Vagina (tissue), 2 donors: ENCODE measurements around the gene PFKFB2. TPM values are rescaled to one million over a fixed set of nuclear protein-coding genes. Genes with fewer than 3 reads are reported as not detected.
A peak's percentile ranks its signal among the peaks of the same experiment; 100 is the strongest.
"Not testable (repeated sequence)": the region's sequence is repeated elsewhere in the genome, so short reads cannot be mapped to it uniquely, and the experiment has no call there.

Source experiments
- DNase-seq, 2 donors: peaks; one replicate each; pipeline ENCODE4 v3.0.0-alpha.2; 2017; ENCODE audit errors: extremely low spot score in 2 of 2
- H3K27ac ChIP-seq: fragments of 200-600 bp; sonication (generic); one replicate; pipeline ENCODE4 v1.5.1; 2019
- H3K27me3 ChIP-seq: fragments of 200-600 bp; sonication (generic); one replicate; pipeline ENCODE4 v1.5.1; 2019
- H3K36me3 ChIP-seq, 2 donors: fragments of 200-600 bp; sonication (generic); one replicate each; pipeline ENCODE4 v1.5.1; 2017 to 2019
- H3K4me1 ChIP-seq: fragments of 200-600 bp; sonication (generic); one replicate; pipeline ENCODE4 v1.5.1; 2019
- H3K4me3 ChIP-seq, 2 donors: fragments of 200-600 bp; sonication (generic); 1 replicate in 1 of 2; 2 replicates in 1 of 2; pipeline ENCODE4 v1.5.1; 2016 to 2019
- H3K9me3 ChIP-seq: fragments of 200-600 bp; sonication (generic); one replicate; pipeline ENCODE4 v1.5.1; 2019
- POLR2A ChIP-seq, 2 donors: fragments of 450-650 bp; IDR thresholded peaks; one replicate each; pipeline ENCODE4 v1.6.1; 2017; ENCODE audit warnings: antibody characterized with exemption in 2 of 2, mild to moderate bottlenecking in 2 of 2, moderate library complexity in 2 of 2
- POLR2AphosphoS5 ChIP-seq, 2 donors: sonication (generic); formaldehyde crosslinking; IDR thresholded peaks; one replicate each; pipeline ENCODE4 v1.9.0; 2017; ENCODE audit warnings: antibody characterized with exemption in 2 of 2, mild to moderate bottlenecking in 2 of 2, low read depth in 1 of 2; ENCODE audit not compliant: insufficient read depth in 1 of 2
- intact Hi-C: fragments of 100-400 bp; cut with DNase I; formaldehyde crosslinking; loops from one replicate; pipeline ENCODE4 v1.15.1; 2023
- total RNA-seq: library from RNA; depleted of rRNA; stranded (reverse); fragments of >200 nt; gene quantifications from one replicate; pipeline ENCODE4 v1.2.3, GENCODE V29; 2016
- TF ChIP-seq, protein P1 (sequence below), 3 experiments: fragments of 450-650 bp in 2 of 3; fragments of 200-600 bp in 1 of 3; sonication (generic) in 1 of 3; IDR thresholded peaks; one replicate each; pipeline ENCODE4 v1.5.1; 2017 to 2019; ENCODE audit warnings: antibody characterized with exemption in 3 of 3, mild to moderate bottlenecking in 2 of 3, moderate library complexity in 2 of 3

The PFKFB2 gene
- total RNA-seq, 1 donor from 2014 or later: 6.9 TPM

DNA sequence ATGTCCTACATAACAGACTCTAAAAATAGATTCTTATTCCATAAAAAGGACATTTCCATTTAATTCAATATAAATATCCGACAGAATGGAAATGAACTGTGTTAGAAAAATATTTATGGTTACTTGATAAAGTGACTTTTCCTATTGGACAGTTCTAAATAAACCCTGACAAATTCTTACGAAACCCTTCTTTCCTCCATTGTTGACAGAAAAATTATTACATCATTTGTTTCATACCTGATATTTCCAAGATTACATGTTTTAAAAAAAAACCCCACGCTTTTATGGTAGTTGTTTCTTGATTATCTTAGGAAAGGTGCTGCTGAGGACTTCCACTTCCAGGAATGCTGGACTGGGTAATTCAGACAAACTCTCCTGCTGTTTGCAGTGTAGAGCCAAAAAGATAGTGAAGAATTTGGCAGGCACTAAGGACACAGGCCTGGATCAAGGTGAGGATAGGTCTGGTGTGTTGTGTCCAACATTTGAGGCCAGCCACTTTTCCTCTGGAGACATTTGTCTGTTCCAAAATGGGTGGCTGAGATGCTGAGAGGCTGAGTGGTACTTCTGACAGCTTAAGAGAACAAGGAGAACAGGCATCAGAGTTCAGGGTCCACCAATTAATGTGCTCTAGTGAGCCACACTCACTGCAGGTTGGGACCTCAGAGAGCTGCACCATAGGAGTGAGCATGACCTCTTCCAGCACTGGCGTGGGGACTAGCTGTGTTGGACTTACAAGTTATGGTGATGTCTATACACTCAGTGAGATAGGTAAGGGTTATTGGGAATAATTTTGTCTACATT lies 13.5 kb upstream of the PFKFB2 start:
- no peak overlapping the region for H3K27ac ChIP-seq
- no peaks in the 10 kb centered on the region for H3K9me3 ChIP-seq
- no peaks in the 10 kb centered on the region for H3K36me3 ChIP-seq
- peak in 1 of 2 donors; percentile 74 for DNase-seq
- H3K4me3 ChIP-seq: no peak overlapping the region
- TF ChIP-seq POLR2AphosphoS5 (IDR thresholded peaks at IDR 0.05; ENCODE audit: insufficient read depth in 1 of 2, low read depth in 1 of 2) (no peak), POLR2A (IDR thresholded peaks at IDR 0.05) (no peak)
- TF ChIP-seq, protein P1, sequence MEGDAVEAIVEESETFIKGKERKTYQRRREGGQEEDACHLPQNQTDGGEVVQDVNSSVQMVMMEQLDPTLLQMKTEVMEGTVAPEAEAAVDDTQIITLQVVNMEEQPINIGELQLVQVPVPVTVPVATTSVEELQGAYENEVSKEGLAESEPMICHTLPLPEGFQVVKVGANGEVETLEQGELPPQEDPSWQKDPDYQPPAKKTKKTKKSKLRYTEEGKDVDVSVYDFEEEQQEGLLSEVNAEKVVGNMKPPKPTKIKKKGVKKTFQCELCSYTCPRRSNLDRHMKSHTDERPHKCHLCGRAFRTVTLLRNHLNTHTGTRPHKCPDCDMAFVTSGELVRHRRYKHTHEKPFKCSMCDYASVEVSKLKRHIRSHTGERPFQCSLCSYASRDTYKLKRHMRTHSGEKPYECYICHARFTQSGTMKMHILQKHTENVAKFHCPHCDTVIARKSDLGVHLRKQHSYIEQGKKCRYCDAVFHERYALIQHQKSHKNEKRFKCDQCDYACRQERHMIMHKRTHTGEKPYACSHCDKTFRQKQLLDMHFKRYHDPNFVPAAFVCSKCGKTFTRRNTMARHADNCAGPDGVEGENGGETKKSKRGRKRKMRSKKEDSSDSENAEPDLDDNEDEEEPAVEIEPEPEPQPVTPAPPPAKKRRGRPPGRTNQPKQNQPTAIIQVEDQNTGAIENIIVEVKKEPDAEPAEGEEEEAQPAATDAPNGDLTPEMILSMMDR (IDR thresholded peaks at IDR 0.05): no peak
- H3K27me3 ChIP-seq: no peaks in the 10 kb centered on the region
- intact Hi-C loops: no loop called here
- peaks cover 6% of the 10 kb centered on the region for H3K4me1 ChIP-seq

DNA sequence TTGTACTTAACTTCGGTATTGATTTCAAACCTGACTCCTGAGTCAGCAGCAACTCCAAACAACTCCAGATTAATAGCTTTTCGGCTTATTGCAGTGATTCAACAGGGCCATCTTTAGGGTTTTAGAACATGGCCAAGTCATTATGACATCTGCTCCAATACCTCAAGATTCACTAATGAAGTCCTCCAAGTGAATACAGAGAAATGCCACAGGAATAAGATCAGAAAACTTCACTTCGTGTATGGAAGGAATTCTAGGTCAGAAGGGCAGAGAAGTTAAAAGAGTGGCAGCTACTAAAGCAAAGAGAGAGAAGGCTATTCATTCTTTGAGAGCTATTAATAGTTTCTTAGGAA lies 12.9 kb upstream of the PFKFB2 start:
- DNase-seq: no peak
- no peaks in the 10 kb centered on the region for H3K27me3 ChIP-seq
- intact Hi-C loops: no loop called here
- H3K36me3 ChIP-seq: no peaks in the 10 kb centered on the region
- no peaks in the 10 kb centered on the region for H3K9me3 ChIP-seq
- H3K4me3 ChIP-seq: no peak overlapping the region
- TF ChIP-seq, protein P1 (IDR thresholded peaks at IDR 0.05): no peak
- TF ChIP-seq POLR2AphosphoS5 (IDR thresholded peaks at IDR 0.05; ENCODE audit: insufficient read depth in 1 of 2, low read depth in 1 of 2): no peak
- peaks cover 7% of the 10 kb centered on the region for H3K4me1 ChIP-seq
- no peak overlapping the region for H3K27ac ChIP-seq

DNA sequence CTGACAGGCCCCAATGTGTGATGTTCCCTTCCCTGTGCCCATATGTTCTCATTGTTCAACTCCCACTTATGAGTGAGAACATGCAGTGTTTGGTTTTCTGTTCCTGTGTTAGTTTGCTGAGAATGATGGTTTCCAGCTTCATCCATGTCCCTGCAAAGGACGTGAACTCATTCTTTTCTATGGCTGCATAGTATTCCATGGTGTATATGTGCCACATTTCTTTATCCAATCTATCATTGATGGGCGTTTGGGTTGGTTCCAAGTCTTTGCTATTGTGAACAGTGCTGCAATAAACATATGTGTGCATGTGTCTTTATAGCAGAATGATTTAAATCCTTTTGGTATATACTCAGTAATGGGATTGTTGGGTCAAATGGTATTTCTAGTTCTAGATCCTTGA lies 11.7 kb upstream of the PFKFB2 start:
- H3K9me3 ChIP-seq, H3K27me3 ChIP-seq, intact Hi-C loops: not testable (repeated sequence)

DNA sequence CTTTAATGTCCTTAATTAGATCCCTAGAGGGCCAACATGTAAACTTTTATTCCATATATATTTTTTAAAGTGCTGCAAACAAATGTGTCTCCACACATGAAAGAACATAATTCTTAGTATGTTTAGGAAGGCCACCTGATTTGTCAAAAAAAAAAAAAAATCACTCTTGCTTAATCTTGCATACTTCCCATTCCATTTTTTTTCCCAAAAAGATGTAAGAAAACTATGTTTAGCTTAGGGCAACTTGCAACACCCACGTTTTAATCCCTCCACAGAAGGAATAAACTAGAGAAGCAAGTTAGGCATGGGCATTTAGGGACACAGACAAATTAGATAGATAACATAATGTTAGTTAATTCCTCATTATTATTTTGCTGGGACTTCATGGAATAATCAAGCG lies 7.6 kb upstream of the PFKFB2 start:
- DNase-seq: no peak
- no peak overlapping the region for H3K4me3 ChIP-seq
- H3K36me3 ChIP-seq: peaks cover 0 to 12% of the 10 kb centered on the region in 2 donors
- intact Hi-C loops: no loop called here
- no peaks in the 10 kb centered on the region for H3K9me3 ChIP-seq
- H3K27ac ChIP-seq: no peak overlapping the region
- TF ChIP-seq POLR2AphosphoS5 (IDR thresholded peaks at IDR 0.05; ENCODE audit: insufficient read depth in 1 of 2, low read depth in 1 of 2) (no peak), POLR2A (IDR thresholded peaks at IDR 0.05) (no peak)
- TF ChIP-seq, protein P1 (IDR thresholded peaks at IDR 0.05): no peak
- H3K4me1 ChIP-seq: peaks cover 43% of the 10 kb centered on the region
- no peaks in the 10 kb centered on the region for H3K27me3 ChIP-seq

More for the DNA sequence above, 11.7 kb upstream of the PFKFB2 start:
- not testable (repeated sequence) for DNase-seq, H3K36me3 ChIP-seq, H3K27ac ChIP-seq, H3K4me3 ChIP-seq
- H3K4me1 ChIP-seq: peaks cover 19% of the 10 kb centered on the region

DNA sequence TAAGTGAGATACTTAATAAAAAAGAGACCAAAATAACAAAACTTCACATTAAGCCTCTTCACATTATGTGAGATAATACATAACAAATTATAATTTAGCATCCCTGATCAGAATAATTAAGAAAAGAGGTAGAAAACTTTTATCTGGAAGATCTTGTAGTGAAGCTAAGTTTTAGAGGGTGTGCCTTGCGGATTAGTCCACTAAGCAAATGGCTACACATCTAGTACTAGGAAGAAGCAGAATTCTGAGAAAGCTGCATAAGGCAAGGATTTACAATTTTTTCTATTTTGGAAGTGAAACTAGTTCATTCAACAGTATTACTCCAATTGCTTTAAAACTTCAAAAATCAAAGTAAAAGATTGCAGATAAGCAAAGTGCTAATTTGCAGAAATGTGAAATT lies 5.6 kb upstream of the PFKFB2 start:
- intact Hi-C loops: no loop called here
- no peak overlapping the region for H3K4me3 ChIP-seq
- TF ChIP-seq, protein P1 (IDR thresholded peaks at IDR 0.05): no peak
- TF ChIP-seq POLR2AphosphoS5 (IDR thresholded peaks at IDR 0.05; ENCODE audit: insufficient read depth in 1 of 2, low read depth in 1 of 2): no peak
- no peak for TF ChIP-seq POLR2A (IDR thresholded peaks at IDR 0.05)
- H3K9me3 ChIP-seq: no peaks in the 10 kb centered on the region
- H3K27ac ChIP-seq: no peak overlapping the region
- H3K4me1 ChIP-seq: peaks cover 57% of the 10 kb centered on the region
- DNase-seq: no peak
- H3K27me3 ChIP-seq: no peaks in the 10 kb centered on the region
- peaks cover 0 to 12% of the 10 kb centered on the region in 2 donors for H3K36me3 ChIP-seq
